Endothelial cell of umbilical vein (primary cell): Measurements from ENCODE around the gene RIMS4. TPM values are rescaled to one million over a fixed set of nuclear protein-coding genes. Genes with fewer than 3 reads are reported as not detected.

ENCODE experiments used
- BruUV-seq: library from RNA; stranded (reverse); fragments of 400-500 nt; replicated peaks from 2 replicates; lab custom pipeline; 2021; lab: Mats Ljungman, UMichigan
- CTCF ChIA-PET: fragments of 300-600, 350-600 bp; sonication (Branson Sonifier 250); formaldehyde crosslinking; loops from one replicate; lab custom pipeline; 2021; ENCODE audit warnings: antibody characterized with exemption, inconsistent platforms; lab: Charles Lee
- POLR2A ChIA-PET: fragments of 300-600, 350-600 bp; sonication (Branson Sonifier 250); formaldehyde crosslinking; loops from one replicate; lab custom pipeline; 2021; ENCODE audit warnings: antibody characterized with exemption, inconsistent platforms; lab: Charles Lee
- DNase-seq: peaks from one replicate; pipeline ENCODE4 v3.0.0-alpha.2; 2011; ENCODE audit warnings: low read depth, low spot score
- FAIRE-seq: peaks from 2 replicates; lab custom pipeline; 2011; peaks lifted over from hg19 to GRCh38; lab: Jason Lieb, UNC
- H2AFZ ChIP-seq: 2 replicates; pipeline ENCODE4 v1.6.0; 2012; ENCODE audit warnings: low read depth, low read length, control low read depth, inconsistent platforms
- H3K27ac ChIP-seq: 2 replicates; pipeline ENCODE4 v1.5.1; 2011; ENCODE audit warnings: low read depth, mild to moderate bottlenecking, control low read depth, low read length, moderate library complexity; ENCODE audit not compliant: insufficient read depth
- H3K27me3 ChIP-seq, 2 experiments: 2 replicates each; pipeline versions ENCODE4 v1.6.0 to v1.6.1; 2011; ENCODE audit warnings: low read length in 2 of 2, mixed read lengths in 1 of 2; ENCODE audit not compliant: control insufficient read depth in 2 of 2, insufficient read depth in 2 of 2
- H3K36me3 ChIP-seq, 2 experiments: 2 replicates in 1 of 2; 3 replicates in 1 of 2; pipeline ENCODE4 v1.5.1; 2011; ENCODE audit warnings: low read length in 2 of 2, mild to moderate bottlenecking in 1 of 2, moderate library complexity in 1 of 2; ENCODE audit not compliant: control insufficient read depth in 2 of 2, insufficient read depth in 2 of 2; ENCODE audit errors: extremely low read depth in 1 of 2
- H3K4me1 ChIP-seq: 3 replicates; pipeline ENCODE4 v1.5.1; 2011; ENCODE audit warnings: mild to moderate bottlenecking, low read length; ENCODE audit not compliant: control insufficient read depth, insufficient read depth; ENCODE audit errors: extremely low read depth
- H3K4me2 ChIP-seq: 2 replicates; pipeline ENCODE4 v1.6.1; 2011; ENCODE audit warnings: low read length, control low read depth, mixed read lengths; ENCODE audit not compliant: insufficient read depth
- H3K4me3 ChIP-seq, 3 experiments: fragments of 200-600 bp in 1 of 3; sonication (generic), shearing (Covaris generic) in 1 of 3; replicated peaks in 1 of 3; 2 replicates each; pipeline ENCODE4 v1.5.1; 2011 to 2016; ENCODE audit warnings: control low read depth in 3 of 3, low read length in 3 of 3, mild to moderate bottlenecking in 2 of 3, inconsistent platforms in 1 of 3, low read depth in 1 of 3, moderate library complexity in 1 of 3; ENCODE audit not compliant: insufficient read depth in 1 of 3
- H3K79me2 ChIP-seq: 2 replicates; pipeline ENCODE4 v1.6.0; 2012; ENCODE audit warnings: low read length, inconsistent platforms; ENCODE audit not compliant: control insufficient read depth, insufficient read depth
- H3K9ac ChIP-seq: replicated peaks from 2 replicates; pipeline ENCODE3; 2011; ENCODE audit warnings: low read length, control low read depth; ENCODE audit not compliant: insufficient read depth; ENCODE audit errors: extremely low read depth
- H3K9me1 ChIP-seq: replicated peaks from 3 replicates; pipeline ENCODE4 v1.6.0; 2011; ENCODE audit warnings: mild to moderate bottlenecking, low read length; ENCODE audit not compliant: control insufficient read depth, insufficient read depth; ENCODE audit errors: extremely low read depth
- H3K9me3 ChIP-seq: replicated peaks from 2 replicates; pipeline ENCODE4 v1.5.1; 2012; ENCODE audit warnings: low read length, inconsistent platforms; ENCODE audit not compliant: control insufficient read depth, insufficient read depth
- H4K20me1 ChIP-seq: replicated peaks from 2 replicates; pipeline ENCODE3; 2011; ENCODE audit warnings: mild to moderate bottlenecking, low read length; ENCODE audit not compliant: control insufficient read depth, insufficient read depth; ENCODE audit errors: extremely low read depth
- EZH2 ChIP-seq: IDR thresholded peaks from 2 replicates; pipeline ENCODE4 v1.6.1; 2012; ENCODE audit warnings: borderline replicate concordance, low read depth, mild to moderate bottlenecking, moderate library complexity, low read length, inconsistent platforms; ENCODE audit not compliant: severe bottlenecking
- FOS ChIP-seq: IDR thresholded peaks from 2 replicates; pipeline ENCODE4 v1.6.1; 2011; ENCODE audit warnings: mild to moderate bottlenecking, low read length, moderate library complexity, borderline replicate concordance; ENCODE audit not compliant: insufficient read depth
- GATA2 ChIP-seq: IDR thresholded peaks from 2 replicates; pipeline ENCODE4 v1.7.0; 2011; ENCODE audit warnings: low read depth, mild to moderate bottlenecking, moderate library complexity, mixed read lengths, low read length; ENCODE audit not compliant: insufficient read length, insufficient read depth
- JUN ChIP-seq: IDR thresholded peaks from 2 replicates; pipeline ENCODE4 v1.6.1; 2011; ENCODE audit warnings: borderline replicate concordance, low read depth; ENCODE audit not compliant: insufficient read length, insufficient read depth
- MYC ChIP-seq: IDR thresholded peaks from one replicate; pipeline ENCODE4 v1.6.1; 2011; ENCODE audit warnings: mild to moderate bottlenecking, low read depth, low read length
- POLR2A ChIP-seq: IDR thresholded peaks from 2 replicates; pipeline ENCODE4 v1.6.1; 2012; ENCODE audit warnings: low read depth, mild to moderate bottlenecking, control low read depth, low read length
- POLR2AphosphoS5 ChIP-seq: IDR thresholded peaks from 2 replicates; pipeline ENCODE4 v1.6.1; 2012; ENCODE audit warnings: low read depth, mild to moderate bottlenecking, control low read depth, low read length, moderate library complexity; ENCODE audit not compliant: insufficient read depth
- dilution Hi-C: fragments of 300-500 bp; cut with MboI; formaldehyde crosslinking; loops from one replicate; pipeline ENCODE4 v1.15.0; 2019; ENCODE audit warnings: low sequenced_read_pairs; ENCODE audit not compliant: extremely low pct_ligation_motif_present
- intact Hi-C: fragments of 100-400 bp; cut with micrococcal nuclease; formaldehyde crosslinking; loops from one replicate; pipeline ENCODE4 v1.10.0; 2022
- polyA plus RNA-seq, 4 experiments: library from polyadenylated mRNA; depleted of rRNA in 3 of 4; stranded (reverse) in 3 of 4; unstranded in 1 of 4; fragments of >200 nt; gene quantifications; 2 replicates each; pipeline versions ENCODE4 v1.2.1 to v1.2.3, GENCODE V29; 2011 to 2012; ENCODE audit warnings: missing spikeins in 1 of 4
- total RNA-seq: library from RNA; stranded (reverse); gene quantifications from 2 replicates; pipeline ENCODE4 v1.2.3, GENCODE V29; 2021
- TF ChIP-seq, protein P1 (sequence below), 2 donors: IDR thresholded peaks; 1 replicate in 1 of 2; 2 replicates in 1 of 2; pipeline ENCODE4 v1.5.1; 2011; ENCODE audit warnings: low read length in 2 of 2, mild to moderate bottlenecking in 2 of 2, moderate library complexity in 2 of 2, control low read depth in 1 of 2, inconsistent platforms in 1 of 2, low read depth in 1 of 2; ENCODE audit not compliant: insufficient read depth in 1 of 2; ENCODE audit errors: extremely low read depth in 1 of 2
- TF ChIP-seq, protein P2 (sequence below): IDR thresholded peaks from 2 replicates; pipeline ENCODE4 v1.6.1; 2011; ENCODE audit not compliant: insufficient read depth, insufficient read length

Gene RIMS4
- total and polyA plus RNA-seq, 2 donors (not counting 3 experiments of a cell fraction or from before 2014, with no cell fraction given): not detected

DNA sequence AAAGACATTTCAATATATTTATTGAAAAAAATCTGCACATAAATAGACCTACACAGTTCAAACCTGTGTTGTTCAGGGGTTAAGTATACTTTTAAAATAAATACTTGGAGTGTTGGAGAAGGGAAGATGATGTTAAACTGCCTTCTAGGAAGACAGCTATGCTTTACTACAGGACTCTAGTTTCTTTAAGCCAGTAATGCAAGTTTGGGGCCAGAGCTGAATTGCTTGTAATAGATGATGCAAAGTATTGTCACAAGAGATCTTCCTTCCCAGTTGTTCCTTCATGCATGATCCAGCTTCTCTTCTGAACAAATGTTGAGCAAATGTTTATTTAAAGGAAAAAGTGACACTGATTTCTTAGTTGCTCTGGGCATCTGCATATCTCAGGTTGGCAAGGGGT, 20.2 kb upstream of the RIMS4 start:
- no peak for TF ChIP-seq EZH2
- no peak for TF ChIP-seq GATA2
- TF ChIP-seq, protein P1, sequence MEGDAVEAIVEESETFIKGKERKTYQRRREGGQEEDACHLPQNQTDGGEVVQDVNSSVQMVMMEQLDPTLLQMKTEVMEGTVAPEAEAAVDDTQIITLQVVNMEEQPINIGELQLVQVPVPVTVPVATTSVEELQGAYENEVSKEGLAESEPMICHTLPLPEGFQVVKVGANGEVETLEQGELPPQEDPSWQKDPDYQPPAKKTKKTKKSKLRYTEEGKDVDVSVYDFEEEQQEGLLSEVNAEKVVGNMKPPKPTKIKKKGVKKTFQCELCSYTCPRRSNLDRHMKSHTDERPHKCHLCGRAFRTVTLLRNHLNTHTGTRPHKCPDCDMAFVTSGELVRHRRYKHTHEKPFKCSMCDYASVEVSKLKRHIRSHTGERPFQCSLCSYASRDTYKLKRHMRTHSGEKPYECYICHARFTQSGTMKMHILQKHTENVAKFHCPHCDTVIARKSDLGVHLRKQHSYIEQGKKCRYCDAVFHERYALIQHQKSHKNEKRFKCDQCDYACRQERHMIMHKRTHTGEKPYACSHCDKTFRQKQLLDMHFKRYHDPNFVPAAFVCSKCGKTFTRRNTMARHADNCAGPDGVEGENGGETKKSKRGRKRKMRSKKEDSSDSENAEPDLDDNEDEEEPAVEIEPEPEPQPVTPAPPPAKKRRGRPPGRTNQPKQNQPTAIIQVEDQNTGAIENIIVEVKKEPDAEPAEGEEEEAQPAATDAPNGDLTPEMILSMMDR (IDR thresholded peaks at IDR 0.05; ENCODE audit: extremely low read depth in 1 of 2, insufficient read depth in 1 of 2, low read depth in 1 of 2, low read length in 2 of 2): no peak
- TF ChIP-seq, protein P2, sequence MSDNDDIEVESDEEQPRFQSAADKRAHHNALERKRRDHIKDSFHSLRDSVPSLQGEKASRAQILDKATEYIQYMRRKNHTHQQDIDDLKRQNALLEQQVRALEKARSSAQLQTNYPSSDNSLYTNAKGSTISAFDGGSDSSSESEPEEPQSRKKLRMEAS: no peak
- no peak for TF ChIP-seq MYC
- no peak for TF ChIP-seq FOS
- no peak for TF ChIP-seq JUN
- no peak for TF ChIP-seq POLR2A
- TF ChIP-seq POLR2AphosphoS5: no peak
- dilution Hi-C loops (no loop called here), intact Hi-C loops (no loop called here)
- Histone ChIP-seq H3K9ac (no peak overlapping the region), H3K27ac (no peak overlapping the region), H3K36me3 (no peaks in the 10 kb centered on the region), H3K79me2 (no peaks in the 10 kb centered on the region), H2AFZ (no peak overlapping the region), H3K4me3 (no peak overlapping the region), H3K9me3 (no peaks in the 10 kb centered on the region), H3K4me1 (no peaks in the 10 kb centered on the region), H3K9me1 (no peaks in the 10 kb centered on the region), H4K20me1 (no peaks in the 10 kb centered on the region), H3K27me3 (peaks cover 2 to 6% of the 10 kb centered on the region in 2 experiments), H3K4me2 (no peak overlapping the region)
- CTCF ChIA-PET: interaction anchor here (1.6 kb wide), 1 partner anchor 9 kb away, joined by 5 read pairs; no protein-coding TSS in a partner anchor
- FAIRE-seq (no peak), DNase-seq (no peak)
- POLR2A ChIA-PET: no interaction called here
- BruUV-seq: no TSS peak
